HAP-1 (cell line): Measurements from ENCODE around the gene CFAP92.

Experiments
- DNase-seq, 2 experiments: peaks; one replicate each; pipeline ENCODE4 v3.0.0-alpha.2; 2016 to 2020; ENCODE audit warnings: low spot score in 2 of 2
- H3K27me3 ChIP-seq: fragments of 250-450 bp; sonication (Bioruptor Pico); 2 replicates; pipeline ENCODE4 v1.5.1; 2020; ENCODE audit warnings: low read depth, mild to moderate bottlenecking, moderate library complexity
- H3K36me3 ChIP-seq: fragments of 250-450 bp; sonication (Bioruptor Pico); replicated peaks from 2 replicates; pipeline ENCODE4 v1.5.1; 2020; ENCODE audit warnings: mild to moderate bottlenecking
- H3K4me1 ChIP-seq: fragments of 250-450 bp; sonication (Bioruptor Pico); 2 replicates; pipeline ENCODE4 v1.5.1; 2020; ENCODE audit warnings: mild to moderate bottlenecking
- H3K4me3 ChIP-seq: fragments of 250-450 bp; sonication (Bioruptor Pico); 2 replicates; pipeline ENCODE4 v1.5.1; 2020; ENCODE audit warnings: mild to moderate bottlenecking, moderate library complexity
- H3K9me3 ChIP-seq: fragments of 250-450 bp; sonication (Bioruptor Pico); 2 replicates; pipeline ENCODE4 v1.5.1; 2020; ENCODE audit warnings: mild to moderate bottlenecking, moderate library complexity
- in situ Hi-C: fragments of 300-500 bp; cut with MboI; formaldehyde crosslinking; loops from 3 replicates; pipeline ENCODE4 v1.14.3; 2020; ENCODE audit warnings: low sequenced_read_pairs, inconsistent platforms, mixed read lengths

The CFAP92 gene

GRCh38 chr3:129032716-129033115 is 38.8 kb upstream of the CFAP92 start:
- no peaks in the 10 kb centered on the region for H3K27me3 ChIP-seq
- no peaks in the 10 kb centered on the region for H3K9me3 ChIP-seq
- no peaks in the 10 kb centered on the region for H3K36me3 ChIP-seq
- in situ Hi-C loops = no loop called here
- H3K4me3 ChIP-seq = no peak overlapping the region
- H3K4me1 ChIP-seq = no peaks in the 10 kb centered on the region
- DNase-seq = no peak

GRCh38 chr3:129031476-129032215 is 37.8 kb upstream of the CFAP92 start:
- in situ Hi-C loops = no loop called here
- H3K4me1 ChIP-seq = peaks cover 6% of the 10 kb centered on the region
- H3K9me3 ChIP-seq = no peaks in the 10 kb centered on the region
- H3K27me3 ChIP-seq = no peaks in the 10 kb centered on the region
- DNase-seq = no peak
- no peak overlapping the region for H3K4me3 ChIP-seq
- H3K36me3 ChIP-seq = no peaks in the 10 kb centered on the region

GRCh38 chr3:129030611-129031010 is 36.7 kb upstream of the CFAP92 start:
- in situ Hi-C loops = no loop called here
- peaks cover 8% of the 10 kb centered on the region for H3K4me1 ChIP-seq
- no peaks in the 10 kb centered on the region for H3K36me3 ChIP-seq
- no peak for DNase-seq
- H3K4me3 ChIP-seq = no peak overlapping the region
- no peaks in the 10 kb centered on the region for H3K9me3 ChIP-seq
- H3K27me3 ChIP-seq = no peaks in the 10 kb centered on the region

- H3K36me3 ChIP-seq = no peaks in the 10 kb centered on the region
- no peaks in the 10 kb centered on the region for H3K9me3 ChIP-seq
- in situ Hi-C loops = no loop called here
- no peaks in the 10 kb centered on the region for H3K27me3 ChIP-seq
- DNase-seq = no peak
- peaks cover 8% of the 10 kb centered on the region for H3K4me1 ChIP-seq
- H3K4me3 ChIP-seq = no peak overlapping the region
These were observed 35.0 kb upstream of the CFAP92 start for GRCh38 chr3:129028866-129029265.

- H3K36me3 ChIP-seq = no peaks in the 10 kb centered on the region
- H3K4me1 ChIP-seq = peaks cover 8% of the 10 kb centered on the region
- no peaks in the 10 kb centered on the region for H3K27me3 ChIP-seq
- H3K4me3 ChIP-seq = peak overlapping the region; percentile 34
- in situ Hi-C loops = no loop called here
- H3K9me3 ChIP-seq = no peaks in the 10 kb centered on the region
- no peak for DNase-seq
These were observed 33.6 kb upstream of the CFAP92 start for GRCh38 chr3:129027544-129027880.

GRCh38 chr3:129026728-129027543 is 33.1 kb upstream of the CFAP92 start:
- DNase-seq = peak; percentile 87 to 93
- no peaks in the 10 kb centered on the region for H3K27me3 ChIP-seq
- H3K4me3 ChIP-seq = peak overlapping the region; percentile 34
- in situ Hi-C loops = no loop called here
- no peaks in the 10 kb centered on the region for H3K36me3 ChIP-seq
- H3K4me1 ChIP-seq = peaks cover 8% of the 10 kb centered on the region
- no peaks in the 10 kb centered on the region for H3K9me3 ChIP-seq

GRCh38 chr3:129025691-129026435 is 32.0 kb upstream of the CFAP92 start:
- no peaks in the 10 kb centered on the region for H3K36me3 ChIP-seq
- peaks cover 8% of the 10 kb centered on the region for H3K4me1 ChIP-seq
- DNase-seq = no peak
- in situ Hi-C loops = no loop called here
- H3K9me3 ChIP-seq = no peaks in the 10 kb centered on the region
- no peaks in the 10 kb centered on the region for H3K27me3 ChIP-seq
- no peak overlapping the region for H3K4me3 ChIP-seq

- in situ Hi-C loops = no loop called here
- DNase-seq = no peak
These were observed 31.2 kb upstream of the CFAP92 start for GRCh38 chr3:129025108-129025507.

GRCh38 chr3:129023909-129024308 is 30.0 kb upstream of the CFAP92 start:
- Histone ChIP-seq H3K27me3 (no peaks in the 10 kb centered on the region), H3K36me3 (no peaks in the 10 kb centered on the region), H3K4me3 (no peak overlapping the region), H3K4me1 (peaks cover 8% of the 10 kb centered on the region), H3K9me3 (no peaks in the 10 kb centered on the region)
- in situ Hi-C loops = no loop called here
- DNase-seq = no peak

More at GRCh38 chr3:129025108-129025507, 31.2 kb upstream of the CFAP92 start:
- H3K9me3 ChIP-seq = no peaks in the 10 kb centered on the region
- H3K36me3 ChIP-seq = no peaks in the 10 kb centered on the region
- peaks cover 8% of the 10 kb centered on the region for H3K4me1 ChIP-seq
- no peaks in the 10 kb centered on the region for H3K27me3 ChIP-seq
- no peak overlapping the region for H3K4me3 ChIP-seq

GRCh38 chr3:129023008-129023358 is 29.1 kb upstream of the CFAP92 start:
- Histone ChIP-seq H3K4me1 (peaks cover 8% of the 10 kb centered on the region), H3K4me3 (no peak overlapping the region), H3K9me3 (no peaks in the 10 kb centered on the region), H3K27me3 (no peaks in the 10 kb centered on the region), H3K36me3 (no peaks in the 10 kb centered on the region)
- in situ Hi-C loops = no loop called here
- no peak for DNase-seq

- peaks cover 5% of the 10 kb centered on the region for H3K4me1 ChIP-seq
- H3K4me3 ChIP-seq = no peak overlapping the region
- DNase-seq = no peak
- H3K36me3 ChIP-seq = no peaks in the 10 kb centered on the region
- in situ Hi-C loops = no loop called here
- H3K9me3 ChIP-seq = no peaks in the 10 kb centered on the region
- no peaks in the 10 kb centered on the region for H3K27me3 ChIP-seq
These were observed 28.5 kb upstream of the CFAP92 start for GRCh38 chr3:129022114-129023007.

GRCh38 chr3:129021140-129021551 is 27.3 kb upstream of the CFAP92 start:
- no peaks in the 10 kb centered on the region for H3K4me1 ChIP-seq
- in situ Hi-C loops = no loop called here
- H3K9me3 ChIP-seq = no peaks in the 10 kb centered on the region
- H3K36me3 ChIP-seq = no peaks in the 10 kb centered on the region
- no peaks in the 10 kb centered on the region for H3K27me3 ChIP-seq
- no peak for DNase-seq
- H3K4me3 ChIP-seq = no peak overlapping the region

- DNase-seq = no peak
- in situ Hi-C loops = no loop called here
- Histone ChIP-seq H3K4me3 (no peak overlapping the region), H3K27me3 (no peaks in the 10 kb centered on the region), H3K36me3 (no peaks in the 10 kb centered on the region), H3K9me3 (no peaks in the 10 kb centered on the region), H3K4me1 (no peaks in the 10 kb centered on the region)
These were observed 26.8 kb upstream of the CFAP92 start for GRCh38 chr3:129020691-129021090.
